GM12874 (cell line): ENCODE results near the gene CERK.

Experiments
- CTCF ChIP-seq: IDR thresholded peaks from 2 replicates; pipeline ENCODE4 v1.5.1; 2011; ENCODE audit warnings: low read depth, mild to moderate bottlenecking, control low read depth, low read length, moderate library complexity; ENCODE audit not compliant: insufficient read depth

The CERK gene

DNA sequence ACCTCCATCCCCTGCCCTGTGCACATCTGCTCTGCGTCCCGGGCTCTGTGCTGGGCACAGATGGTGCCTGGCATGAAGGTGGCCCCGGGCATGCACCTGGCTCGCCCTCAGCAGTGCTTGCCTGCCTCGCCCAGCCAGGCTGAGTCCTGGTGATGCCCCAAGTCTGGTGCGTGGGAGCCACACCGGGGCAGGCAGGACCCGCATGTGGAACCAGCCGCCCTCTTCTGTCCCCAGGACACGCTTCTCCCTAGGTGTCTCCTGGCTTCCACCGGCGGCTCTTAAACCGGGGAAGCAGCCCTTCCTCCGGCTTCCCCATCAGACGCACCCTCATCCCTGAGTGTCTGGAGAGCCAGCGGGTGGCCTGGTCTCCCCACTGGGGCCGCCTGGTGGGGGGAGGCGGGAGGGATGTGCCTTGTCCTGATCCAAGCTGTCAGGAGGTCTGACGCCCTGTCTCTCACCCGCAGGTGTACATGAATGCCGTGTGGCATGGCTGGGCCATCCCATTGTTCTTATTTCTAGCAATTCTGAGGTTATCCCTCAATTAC is 72.8 kb downstream of the CERK start:
- no peak for TF ChIP-seq CTCF

DNA sequence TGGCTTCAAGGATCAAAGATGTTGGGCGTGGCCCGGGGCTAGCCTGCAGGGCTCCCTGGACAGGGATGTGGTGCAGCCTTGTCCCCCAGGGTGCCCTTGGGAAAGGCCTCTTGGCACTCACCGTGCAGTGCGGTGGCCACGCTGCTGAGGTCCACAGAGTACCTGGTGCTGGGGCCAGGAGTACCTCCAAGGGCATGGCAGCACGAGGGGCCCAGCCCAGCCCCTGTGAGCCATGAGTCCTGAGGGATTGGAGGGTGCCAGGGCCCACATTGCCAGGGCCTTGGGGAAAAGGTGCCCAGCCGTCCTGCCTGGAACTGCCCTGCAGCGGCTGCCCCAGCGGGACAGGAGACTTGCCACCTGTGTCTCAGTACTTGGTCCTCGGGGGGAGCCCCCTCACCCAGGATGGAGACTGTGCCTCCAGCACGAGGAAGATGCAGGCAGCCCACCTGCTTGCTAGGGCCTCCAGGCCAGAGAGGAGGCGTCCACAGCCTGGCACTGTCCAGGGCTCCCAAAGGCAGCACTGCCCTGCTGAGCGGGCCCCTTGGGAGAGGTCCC is 73.7 kb downstream of the CERK start:
- no peak for TF ChIP-seq CTCF

DNA sequence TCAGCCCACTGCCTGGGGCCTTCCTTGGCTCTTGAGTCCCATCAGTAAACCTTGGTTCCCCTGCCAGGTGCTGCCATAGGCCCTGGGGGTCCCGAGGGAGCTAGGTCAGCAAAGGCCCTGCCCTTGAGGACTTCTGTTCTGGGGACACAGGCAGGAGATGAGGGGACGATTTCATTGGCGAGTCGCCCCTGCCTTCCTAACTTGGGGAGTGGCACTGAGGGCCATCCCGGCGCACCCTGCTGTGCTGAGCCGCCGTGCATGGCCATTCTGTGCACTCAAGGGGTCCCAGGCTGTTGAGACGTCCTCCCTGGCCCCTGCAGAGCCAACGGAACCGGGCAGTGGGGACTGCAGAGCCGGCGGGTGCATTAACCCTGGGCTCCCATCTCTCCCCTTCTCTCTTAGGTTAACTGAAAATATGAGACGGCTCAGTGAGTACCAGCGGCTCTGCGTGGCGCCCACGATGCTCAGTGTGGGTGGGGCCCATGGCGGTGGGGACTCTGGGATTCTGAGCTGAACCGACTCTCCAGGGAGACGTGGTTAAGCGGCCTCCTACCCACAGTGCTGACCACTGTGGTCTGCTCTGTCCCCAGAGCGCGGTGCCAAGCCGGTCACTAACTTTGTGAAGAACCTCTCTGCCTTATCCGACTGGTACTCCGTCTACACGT is 74.5 kb downstream of the CERK start:
- TF ChIP-seq CTCF = no peak

GRCh38 chr22:46663001-46663400 is 75.1 kb downstream of the CERK start:
- no peak for TF ChIP-seq CTCF

DNA sequence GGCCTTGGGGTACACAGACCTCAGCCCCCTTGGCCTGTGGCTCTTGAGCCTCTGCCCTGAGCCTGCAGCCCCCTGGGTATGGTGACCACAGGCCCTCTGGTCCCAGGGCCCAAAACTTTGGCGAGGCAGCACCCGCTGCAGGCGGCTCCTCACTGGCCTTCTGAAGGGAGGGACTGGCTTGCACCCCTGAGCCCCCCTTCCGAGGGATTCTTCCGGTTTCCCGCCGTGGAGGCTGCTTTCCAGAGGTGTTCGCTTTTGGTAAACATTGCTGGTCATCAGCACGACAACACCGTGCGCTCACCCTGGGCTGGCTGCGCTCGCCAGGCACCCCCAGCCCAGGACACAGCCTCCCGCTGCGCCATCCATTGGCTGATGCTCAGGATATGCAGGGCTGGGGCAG is 75.8 kb downstream of the CERK start:
- TF ChIP-seq CTCF = no peak

DNA sequence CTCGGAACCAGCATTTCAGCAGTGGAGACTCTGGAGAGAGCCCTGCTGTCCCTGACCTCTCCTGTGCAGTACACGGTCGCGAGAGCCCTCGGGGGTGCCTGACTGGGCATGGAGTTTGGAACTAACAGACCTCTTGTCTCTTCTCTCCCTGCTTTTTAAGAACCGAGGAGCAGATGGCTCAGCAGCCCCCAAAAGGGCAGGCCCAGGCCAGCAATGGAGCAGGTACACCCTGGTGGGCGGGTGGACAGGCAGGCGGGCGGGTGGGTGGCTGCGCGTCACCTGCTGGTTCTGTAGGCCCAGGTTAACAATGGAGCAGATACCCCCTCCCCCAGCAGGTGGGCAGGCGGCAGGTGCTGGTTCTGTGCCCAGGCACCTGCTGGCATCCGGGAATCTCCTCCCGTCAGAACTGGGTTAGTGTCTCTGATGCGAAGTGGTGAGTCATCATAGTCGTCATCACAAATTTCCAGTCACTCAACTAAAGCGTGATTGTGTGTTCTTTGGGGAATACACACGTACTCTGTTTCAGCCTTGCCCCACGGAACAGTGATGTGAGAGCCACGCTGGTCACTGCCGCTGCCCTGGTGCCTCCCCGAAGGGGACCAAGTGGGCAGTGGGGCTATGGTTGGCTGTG is 76.7 kb downstream of the CERK start:
- TF ChIP-seq CTCF = no peak

DNA sequence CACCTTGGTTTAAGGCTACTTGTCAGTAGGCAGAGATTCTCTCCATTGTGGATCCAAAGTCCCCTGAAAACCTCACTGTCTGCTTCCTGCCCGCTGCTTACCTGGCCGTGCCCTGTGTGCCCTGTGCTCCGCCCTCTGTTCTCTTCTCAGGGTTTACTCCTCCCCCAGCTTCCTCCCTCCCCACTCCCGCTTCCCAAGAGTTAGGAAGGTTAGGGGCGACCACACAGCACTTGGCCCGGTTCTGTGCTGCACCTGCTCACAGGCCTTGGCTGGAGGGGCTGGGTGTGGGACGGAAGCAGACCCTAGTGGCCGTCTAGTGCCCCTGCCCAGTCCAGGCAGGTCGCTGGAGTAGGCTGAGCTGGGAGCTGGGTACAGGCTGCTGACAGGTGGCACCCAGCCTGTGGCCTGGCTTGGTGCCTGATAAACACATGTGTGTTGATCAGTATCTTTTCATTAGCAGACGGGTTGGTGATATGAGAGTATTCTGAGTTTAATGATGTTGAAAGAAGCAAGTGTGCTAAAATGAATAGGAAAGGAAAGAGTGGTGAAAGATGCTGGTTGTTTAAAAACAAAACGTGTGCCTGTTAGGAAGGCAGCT is 77.3 kb downstream of the CERK start:
- TF ChIP-seq CTCF = no peak
